WTC11 (cell line): Measurements from ENCODE around the gene ADGRA1.

Source experiments
- NR1H2 ChIP-seq: sonication (generic); formaldehyde crosslinking; IDR thresholded peaks from 2 replicates; pipeline ENCODE4 v1.9.0; 2021; ENCODE audit warnings: mild to moderate bottlenecking, moderate library complexity, missing genetic modification reagents
- TF ChIP-seq, protein P1 (sequence below): fragments of 200-600 bp; IDR thresholded peaks from 2 replicates; pipeline ENCODE4 v1.8.0; 2022; ENCODE audit warnings: antibody characterized with exemption

DNA sequence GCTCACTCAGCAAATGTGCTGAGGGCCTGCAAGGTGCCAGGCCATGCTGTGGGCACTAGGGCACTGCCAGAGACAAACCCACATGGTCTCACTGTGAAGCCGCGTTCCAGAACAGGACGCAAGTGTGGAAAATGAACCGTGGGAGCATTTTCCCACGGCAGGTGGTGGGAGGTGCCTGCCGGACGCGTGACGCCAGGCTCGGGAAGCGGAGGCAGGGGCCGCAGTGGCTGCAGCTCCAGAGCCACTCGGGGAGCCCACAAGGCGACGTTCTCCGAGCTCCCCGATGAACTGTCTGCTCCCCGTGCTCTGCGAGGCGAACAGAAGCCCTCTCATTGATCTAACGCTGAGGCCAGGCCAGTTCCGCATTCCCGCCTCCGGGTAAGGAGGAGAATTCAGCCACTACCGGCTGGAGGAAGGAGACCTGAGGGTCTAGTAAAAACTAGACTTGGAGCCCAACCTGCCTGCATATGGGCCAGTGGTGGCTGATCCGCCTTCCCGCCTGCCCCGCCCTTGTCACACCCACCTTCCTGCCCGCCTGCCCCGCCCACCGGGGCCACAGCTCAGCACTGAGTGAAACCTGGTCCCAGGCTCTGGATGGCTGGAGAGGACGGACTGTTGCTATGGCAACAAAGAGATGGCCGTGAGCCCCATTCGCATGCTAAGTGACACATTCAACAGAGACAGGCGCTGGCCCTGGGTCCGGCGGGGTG, 13.1 kb downstream of the ADGRA1 start:
- no peak for TF ChIP-seq NR1H2 (CRISPR knock-in tag)
- TF ChIP-seq, protein P1, sequence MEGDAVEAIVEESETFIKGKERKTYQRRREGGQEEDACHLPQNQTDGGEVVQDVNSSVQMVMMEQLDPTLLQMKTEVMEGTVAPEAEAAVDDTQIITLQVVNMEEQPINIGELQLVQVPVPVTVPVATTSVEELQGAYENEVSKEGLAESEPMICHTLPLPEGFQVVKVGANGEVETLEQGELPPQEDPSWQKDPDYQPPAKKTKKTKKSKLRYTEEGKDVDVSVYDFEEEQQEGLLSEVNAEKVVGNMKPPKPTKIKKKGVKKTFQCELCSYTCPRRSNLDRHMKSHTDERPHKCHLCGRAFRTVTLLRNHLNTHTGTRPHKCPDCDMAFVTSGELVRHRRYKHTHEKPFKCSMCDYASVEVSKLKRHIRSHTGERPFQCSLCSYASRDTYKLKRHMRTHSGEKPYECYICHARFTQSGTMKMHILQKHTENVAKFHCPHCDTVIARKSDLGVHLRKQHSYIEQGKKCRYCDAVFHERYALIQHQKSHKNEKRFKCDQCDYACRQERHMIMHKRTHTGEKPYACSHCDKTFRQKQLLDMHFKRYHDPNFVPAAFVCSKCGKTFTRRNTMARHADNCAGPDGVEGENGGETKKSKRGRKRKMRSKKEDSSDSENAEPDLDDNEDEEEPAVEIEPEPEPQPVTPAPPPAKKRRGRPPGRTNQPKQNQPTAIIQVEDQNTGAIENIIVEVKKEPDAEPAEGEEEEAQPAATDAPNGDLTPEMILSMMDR, result no peak
